Fibroblast of lung (primary cell): ENCODE results near the gene CCR7. TPM values are rescaled to one million over a fixed set of nuclear protein-coding genes. Genes with fewer than 3 reads are reported as not detected.

Experiments used
- DNase-seq, 2 donors: peaks; one replicate each; pipeline versions ENCODE4 v3.0.0 to v3.0.0-alpha.2; 2010; ENCODE audit warnings: low read depth in 2 of 2
- H2AFZ ChIP-seq: 2 replicates; pipeline ENCODE4 v1.5.1; 2012; ENCODE audit warnings: low read length, control low read depth, inconsistent platforms
- H3K27ac ChIP-seq: 2 replicates; pipeline ENCODE4 v1.5.1; 2011; ENCODE audit warnings: low read length, control low read depth; ENCODE audit not compliant: insufficient read depth
- H3K27me3 ChIP-seq: 2 replicates; pipeline ENCODE4 v1.5.1; 2011; ENCODE audit warnings: mild to moderate bottlenecking, low read length; ENCODE audit not compliant: control insufficient read depth, insufficient read depth
- H3K36me3 ChIP-seq: 2 replicates; pipeline ENCODE4 v1.5.1; 2011; ENCODE audit warnings: low read length; ENCODE audit not compliant: control insufficient read depth, insufficient read depth
- H3K4me1 ChIP-seq: 2 replicates; pipeline ENCODE4 v1.5.1; 2011; ENCODE audit warnings: low read length; ENCODE audit not compliant: control insufficient read depth, insufficient read depth; ENCODE audit errors: extremely low read depth
- H3K4me2 ChIP-seq: 2 replicates; pipeline ENCODE4 v1.5.1; 2011; ENCODE audit warnings: low read length, control low read depth; ENCODE audit not compliant: insufficient read depth; ENCODE audit errors: extremely low read depth
- H3K4me3 ChIP-seq, 4 experiments: fragments of 200-600 bp in 1 of 4; sonication (generic) in 1 of 4; replicated peaks in 1 of 4; 2 replicates each; pipeline ENCODE4 v1.5.1; 2011 to 2016; ENCODE audit warnings: low read length in 4 of 4, low read depth in 3 of 4, mild to moderate bottlenecking in 3 of 4, control low read depth in 2 of 4, inconsistent platforms in 1 of 4, mixed read lengths in 1 of 4; ENCODE audit not compliant: insufficient read depth in 1 of 4; ENCODE audit errors: control extremely low read depth in 1 of 4
- H3K79me2 ChIP-seq: 2 replicates; pipeline ENCODE4 v1.5.1; 2012; ENCODE audit warnings: mild to moderate bottlenecking, low read length, inconsistent platforms; ENCODE audit not compliant: control insufficient read depth, insufficient read depth
- H3K9ac ChIP-seq: 2 replicates; pipeline ENCODE4 v1.5.1; 2011; ENCODE audit warnings: mild to moderate bottlenecking, low read length, control low read depth; ENCODE audit not compliant: insufficient read depth
- H3K9me3 ChIP-seq: 2 replicates; pipeline ENCODE4 v1.5.1; 2012; ENCODE audit warnings: low read depth, low read length; ENCODE audit not compliant: control insufficient read depth, insufficient read depth
- H4K20me1 ChIP-seq: 2 replicates; pipeline ENCODE4 v1.5.1; 2011; ENCODE audit warnings: low read length; ENCODE audit not compliant: control insufficient read depth, insufficient read depth; ENCODE audit errors: extremely low read depth
- CTCF ChIP-seq, 2 donors: IDR thresholded peaks in 1 of 2; conservative IDR thresholded peaks in 1 of 2; 1 replicate in 1 of 2; 2 replicates in 1 of 2; pipeline ENCODE4 v1.5.1; 2011 to 2012; ENCODE audit warnings: low read length in 2 of 2, control low read depth in 1 of 2, inconsistent platforms in 1 of 2, low read depth in 1 of 2, mild to moderate bottlenecking in 1 of 2
- EZH2 ChIP-seq: IDR thresholded peaks from 2 replicates; pipeline ENCODE4 v1.5.1; 2012; ENCODE audit warnings: low read length, control low read depth, mild to moderate bottlenecking; ENCODE audit errors: missing control alignments
- polyA plus RNA-seq, 2 donors: library from polyadenylated mRNA; depleted of rRNA in 1 of 2; stranded (reverse) in 1 of 2; unstranded in 1 of 2; fragments of >200 nt; gene quantifications; 2 replicates each; pipeline ENCODE4 v1.2.1, GENCODE V29; 2011 to 2012; ENCODE audit warnings: missing spikeins in 1 of 2
- total RNA-seq: library from RNA; depleted of rRNA; stranded (reverse); fragments of >200 nt; gene quantifications from 2 replicates; pipeline ENCODE4 v1.2.1, GENCODE V29; 2014

Gene CCR7
- total and polyA plus RNA-seq, 2 donors (not counting 1 experiment from before 2014, with no cell fraction given): under 0.01 to 0.10 TPM

DNA sequence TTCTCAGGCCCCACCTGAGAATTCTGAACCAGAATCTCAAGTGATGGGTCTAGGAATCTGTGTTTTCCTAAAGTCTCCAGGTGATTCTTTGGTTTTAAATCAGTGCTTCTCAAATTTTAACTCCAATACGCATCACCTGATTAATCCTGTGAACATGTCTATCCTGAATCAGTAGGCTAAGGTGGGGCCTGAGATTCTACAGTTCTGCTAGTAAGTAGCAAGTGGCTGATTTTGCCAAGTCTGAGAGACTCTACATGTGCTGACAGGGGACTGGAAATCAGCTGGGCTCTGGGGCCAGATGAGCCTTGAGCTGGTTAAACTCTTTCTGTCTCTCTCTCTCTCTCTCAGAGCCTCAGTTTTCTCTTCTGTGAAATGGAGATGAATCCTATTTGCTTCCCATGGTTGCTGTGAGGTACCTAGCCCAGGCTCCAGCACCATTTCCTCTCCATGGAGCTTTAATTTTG is 9.0 kb downstream of the CCR7 start:
- Histone ChIP-seq H2AFZ (no peak overlapping the region), H3K4me1 (peaks cover 55% of the 10 kb centered on the region), H3K4me3 (no peak overlapping the region), H4K20me1 (no peaks in the 10 kb centered on the region), H3K27ac (peak overlapping the region; percentile 49), H3K27me3 (no peaks in the 10 kb centered on the region), H3K4me2 (no peak overlapping the region), H3K9ac (no peak overlapping the region), H3K79me2 (no peaks in the 10 kb centered on the region), H3K9me3 (no peaks in the 10 kb centered on the region), H3K36me3 (no peaks in the 10 kb centered on the region)
- no peak for DNase-seq
- no peak for TF ChIP-seq EZH2

DNA sequence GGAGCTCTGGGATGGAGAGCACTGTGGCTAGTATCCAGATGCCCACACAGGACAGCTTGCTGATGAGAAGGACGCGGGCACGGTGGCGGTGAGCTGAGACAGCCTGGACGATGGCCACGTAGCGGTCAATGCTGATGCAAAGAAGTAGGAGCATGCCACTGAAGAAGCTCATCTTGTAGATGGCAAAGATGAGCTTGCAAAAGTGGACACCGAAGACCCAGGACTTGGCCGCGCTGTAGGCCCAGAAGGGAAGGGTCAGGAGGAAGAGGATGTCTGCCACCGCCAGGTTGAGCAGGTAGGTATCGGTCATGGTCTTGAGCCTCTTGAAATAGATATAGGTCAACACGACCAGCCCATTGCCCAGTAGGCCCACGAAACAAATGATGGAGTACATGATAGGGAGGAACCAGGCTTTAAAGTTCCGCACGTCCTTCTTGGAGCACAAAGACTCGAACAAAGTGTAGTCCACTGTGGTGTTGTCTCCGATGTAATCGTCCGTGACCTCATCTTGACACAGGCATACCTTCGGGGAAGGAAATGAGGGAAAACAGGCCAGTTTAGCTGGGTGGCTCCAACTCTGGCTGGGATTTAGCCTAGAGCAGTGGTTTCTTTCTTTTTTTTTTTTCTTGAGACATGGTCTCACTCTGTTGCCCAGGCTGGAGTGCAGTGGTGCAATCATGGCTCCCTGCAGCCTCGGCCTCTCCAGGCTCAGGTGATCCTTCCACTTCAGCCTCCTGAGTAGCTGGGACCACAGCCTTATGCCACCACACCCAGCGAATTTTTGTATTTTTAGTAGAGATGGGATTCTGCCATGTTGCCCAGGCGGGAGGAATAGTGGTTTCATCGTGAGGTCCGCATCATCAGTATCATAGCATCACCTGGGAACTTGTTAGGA is 9.7 kb downstream of the CCR7 start:
- no peak overlapping the region for H3K4me3 ChIP-seq
- H3K4me2 ChIP-seq: no peak overlapping the region
- H4K20me1 ChIP-seq: no peaks in the 10 kb centered on the region
- H3K79me2 ChIP-seq: no peaks in the 10 kb centered on the region
- no peak overlapping the region for H2AFZ ChIP-seq
- H3K4me1 ChIP-seq: peaks cover 52% of the 10 kb centered on the region
- H3K36me3 ChIP-seq: no peaks in the 10 kb centered on the region
- no peak for TF ChIP-seq EZH2
- no peak for TF ChIP-seq CTCF (conservative IDR thresholded peaks at IDR 0.05 in 1 of 2, IDR thresholded peaks at IDR 0.05 in 1 of 2; ENCODE audit: low read depth in 1 of 2, low read length in 2 of 2)
- no peaks in the 10 kb centered on the region for H3K27me3 ChIP-seq
- no peaks in the 10 kb centered on the region for H3K9me3 ChIP-seq
- no peak for DNase-seq
- H3K27ac ChIP-seq: no peak overlapping the region
- H3K9ac ChIP-seq: no peak overlapping the region

- Histone ChIP-seq H3K9ac (no peak overlapping the region), H3K4me1 (peaks cover 54% of the 10 kb centered on the region), H3K4me3 (no peak overlapping the region)
Measured at GRCh38 chr17:40554646-40555295, 10.5 kb downstream of the CCR7 start.

More at GRCh38 chr17:40554646-40555295, 10.5 kb downstream of the CCR7 start:
- H3K9me3 ChIP-seq: no peaks in the 10 kb centered on the region
- H3K27me3 ChIP-seq: no peaks in the 10 kb centered on the region
- peak overlapping the region; percentile 100 for H3K27ac ChIP-seq
- DNase-seq: no peak
- H3K4me2 ChIP-seq: no peak overlapping the region
- no peaks in the 10 kb centered on the region for H3K36me3 ChIP-seq
- no peaks in the 10 kb centered on the region for H3K79me2 ChIP-seq
- TF ChIP-seq CTCF (conservative IDR thresholded peaks at IDR 0.05 in 1 of 2, IDR thresholded peaks at IDR 0.05 in 1 of 2; ENCODE audit: low read depth in 1 of 2, low read length in 2 of 2) (no peak), EZH2 (no peak)
- no peak overlapping the region for H2AFZ ChIP-seq
- H4K20me1 ChIP-seq: no peaks in the 10 kb centered on the region
